Activated CD8-positive, alpha-beta memory T cell treated with anti-CD3 and anti-CD28 coated beads, Interleukin-2, amount 50 U/mL, for 48 hours (primary cell): ENCODE data around the gene ABCE1.

Experiments used
- DNase-seq: peaks from one replicate; pipeline ENCODE4 v3.0.0-alpha.2; 2020

Gene ABCE1

DNA sequence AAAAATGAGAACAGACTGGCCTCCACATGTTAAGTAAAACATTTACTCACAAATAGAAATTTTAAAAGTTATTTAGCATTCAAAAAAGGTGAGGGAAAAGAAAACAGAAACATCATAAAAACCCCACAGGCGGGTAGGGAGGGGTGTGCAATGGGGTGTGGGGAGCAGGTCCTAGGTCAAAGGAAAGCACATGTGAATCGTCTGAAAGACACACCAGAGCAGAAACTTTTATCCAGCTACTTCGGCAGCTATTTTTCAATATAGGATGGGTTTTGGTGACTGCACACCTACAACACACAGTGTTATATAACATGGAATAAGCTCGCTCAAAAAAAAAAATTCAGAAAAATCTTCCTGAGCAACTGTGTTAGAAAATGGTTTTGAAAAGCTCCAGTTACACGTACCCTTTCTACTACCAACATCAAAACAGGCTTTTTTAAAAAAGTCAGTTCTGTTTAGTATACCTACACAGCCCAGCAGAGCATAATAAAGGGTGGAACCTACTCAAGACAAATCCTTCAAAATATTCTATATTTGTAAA is 80.7 kb downstream of the ABCE1 start:
- DNase-seq, result no peak
